SK-N-SH (cell line): ENCODE measurements around the gene STAT2. TPM values are rescaled to one million over a fixed set of nuclear protein-coding genes. Genes with fewer than 3 reads are reported as not detected.

ENCODE experiments used
- CTCF ChIA-PET: fragments of 300-600, 350-600 bp; formaldehyde crosslinking; extraction: SDS; loops from one replicate; lab custom pipeline; 2021; lab: Yijun Ruan, JAX
- POLR2A ChIA-PET: fragments of 350-600 bp; sonication (Branson Sonifier 250); formaldehyde crosslinking; extraction: SDS; loops from one replicate; lab custom pipeline; 2020; ENCODE audit warnings: antibody characterized with exemption, inconsistent platforms; lab: Yijun Ruan, JAX
- DNase-seq: peaks from one replicate; pipeline ENCODE4 v3.0.0; 2012
- H2AFZ ChIP-seq: fragments of 200-600 bp; sonication (generic); 2 replicates; pipeline ENCODE4 v1.8.1; 2016; ENCODE audit warnings: antibody characterized with exemption, mild to moderate bottlenecking, low read depth
- H3F3A ChIP-seq: fragments of 200-600 bp; sonication (generic); replicated peaks from 2 replicates; pipeline ENCODE3; 2016; ENCODE audit warnings: antibody characterized with exemption, mild to moderate bottlenecking; ENCODE audit not compliant: insufficient read depth
- H3K27ac ChIP-seq, 2 experiments: fragments of 200-500 bp in 1 of 2; fragments of 200-600 bp in 1 of 2; sonication (Bioruptor generic) in 1 of 2; sonication (generic), shearing (Covaris generic) in 1 of 2; 2 replicates each; pipeline versions ENCODE4 v1.5.1 to v1.6.1; 2014 to 2016; ENCODE audit warnings: low read depth in 2 of 2, inconsistent platforms in 1 of 2, low read length in 1 of 2, mild to moderate bottlenecking in 1 of 2, mixed read lengths in 1 of 2
- H3K27me3 ChIP-seq: fragments of 200-600 bp; sonication (generic), shearing (Covaris generic); 2 replicates; pipeline ENCODE4 v1.6.1; 2016; ENCODE audit warnings: mixed run types; ENCODE audit not compliant: insufficient read depth
- H3K36me3 ChIP-seq, 2 experiments: fragments of 200-500 bp in 1 of 2; fragments of 200-600 bp in 1 of 2; sonication (Bioruptor generic) in 1 of 2; sonication (generic) in 1 of 2; replicated peaks in 1 of 2; 2 replicates each; pipeline versions ENCODE3 to v1.5.1; 2014 to 2016; ENCODE audit warnings: low read length in 1 of 2, mild to moderate bottlenecking in 1 of 2; ENCODE audit not compliant: insufficient read depth in 2 of 2, control insufficient read depth in 1 of 2
- H3K4me1 ChIP-seq, 2 experiments: fragments of 200-500 bp in 1 of 2; fragments of 200-600 bp in 1 of 2; sonication (Bioruptor generic) in 1 of 2; sonication (generic), shearing (Covaris generic) in 1 of 2; 2 replicates each; pipeline versions ENCODE4 v1.5.1 to v1.6.1; 2014 to 2016; ENCODE audit warnings: low read depth in 1 of 2, low read length in 1 of 2, mixed run types in 1 of 2; ENCODE audit not compliant: insufficient read depth in 2 of 2, control insufficient read depth in 1 of 2
- H3K4me2 ChIP-seq: fragments of 200-600 bp; sonication (generic), shearing (Covaris generic); 2 replicates; pipeline ENCODE4 v1.6.1; 2017; ENCODE audit warnings: mixed run types
- H3K4me3 ChIP-seq, 2 experiments: fragments of 200-500 bp in 1 of 2; fragments of 200-600 bp in 1 of 2; sonication (Bioruptor generic) in 1 of 2; sonication (generic), shearing (Covaris generic) in 1 of 2; 2 replicates each; pipeline versions ENCODE4 v1.5.1 to v1.8.1; 2014 to 2016; ENCODE audit warnings: low read depth in 2 of 2, inconsistent platforms in 1 of 2, low read length in 1 of 2, mild to moderate bottlenecking in 1 of 2, mixed read lengths in 1 of 2, moderate library complexity in 1 of 2
- H3K79me2 ChIP-seq: fragments of 200-600 bp; sonication (generic); 2 replicates; pipeline ENCODE4 v1.8.1; 2017; ENCODE audit warnings: mild to moderate bottlenecking; ENCODE audit not compliant: insufficient read depth
- H3K9ac ChIP-seq: fragments of 200-600 bp; sonication (generic); 2 replicates; pipeline ENCODE4 v1.6.1; 2017; ENCODE audit warnings: mixed run types
- H3K9me2 ChIP-seq: fragments of 200-600 bp; sonication (generic); 2 replicates; pipeline ENCODE4 v1.6.1; 2017; ENCODE audit warnings: mixed run types
- H3K9me3 ChIP-seq: fragments of 200-600 bp; sonication (generic); 2 replicates; pipeline ENCODE4 v1.6.1; 2017; ENCODE audit warnings: mixed run types, mild to moderate bottlenecking, moderate library complexity
- H4K20me1 ChIP-seq: fragments of 200-600 bp; sonication (generic); 2 replicates; pipeline ENCODE4 v1.6.1; 2017; ENCODE audit warnings: mild to moderate bottlenecking, mixed run types; ENCODE audit not compliant: insufficient read depth
- ELF1 ChIP-seq: IDR thresholded peaks from 2 replicates; pipeline ENCODE4 v1.4.0; 2012
- EP300 ChIP-seq, 2 experiments: IDR thresholded peaks; 2 replicates each; pipeline versions ENCODE4 v1.4.0 to v1.6.1; 2012; ENCODE audit warnings: borderline replicate concordance in 1 of 2, low read depth in 1 of 2, low read length in 1 of 2
- FOXJ3 ChIP-seq: sonication (generic); formaldehyde crosslinking; IDR thresholded peaks from 2 replicates; pipeline ENCODE4 v1.5.1; 2020; ENCODE audit warnings: mild to moderate bottlenecking, missing genetic modification reagents
- FOXM1 ChIP-seq: IDR thresholded peaks from 2 replicates; pipeline ENCODE4 v1.4.0; 2012; ENCODE audit warnings: low read depth, mild to moderate bottlenecking
- MXI1 ChIP-seq: IDR thresholded peaks from 2 replicates; pipeline ENCODE4 v1.6.1; 2012; ENCODE audit warnings: mild to moderate bottlenecking, low read depth, low read length, improper control_type of control experiment
- NFIC ChIP-seq: IDR thresholded peaks from 2 replicates; pipeline ENCODE4 v1.4.0; 2012; ENCODE audit warnings: borderline replicate concordance
- NRF1 ChIP-seq: IDR thresholded peaks from 2 replicates; pipeline ENCODE4 v1.6.1; 2012; ENCODE audit warnings: low read depth, mild to moderate bottlenecking, low read length
- POLR2AphosphoS5 ChIP-seq: IDR thresholded peaks from 2 replicates; pipeline ENCODE4 v1.6.1; 2012; ENCODE audit warnings: low read depth, low read length
- RCOR1 ChIP-seq: fragments of 150-350 bp; IDR thresholded peaks from 2 replicates; pipeline ENCODE4 v1.6.1; 2017; ENCODE audit warnings: antibody characterized with exemption, low read length
- RFX5 ChIP-seq: IDR thresholded peaks from 2 replicates; pipeline ENCODE4 v1.6.1; 2012; ENCODE audit warnings: mild to moderate bottlenecking, improper control_type of control experiment, low read length
- RXRA ChIP-seq: IDR thresholded peaks from 2 replicates; pipeline ENCODE4 v1.4.0; 2012; ENCODE audit warnings: low read depth, mild to moderate bottlenecking, borderline replicate concordance
- SIN3A ChIP-seq: IDR thresholded peaks from 2 replicates; pipeline ENCODE4 v1.6.1; 2012; ENCODE audit warnings: low read depth, mild to moderate bottlenecking, low read length, moderate library complexity, borderline replicate concordance
- TCF12 ChIP-seq: IDR thresholded peaks from 2 replicates; pipeline ENCODE4 v1.4.0; 2012
- WGBS: methylation state at CpG from one replicate; pipeline ENCODE4 v1.1.6; 2017; ENCODE audit warnings: low lambda C conversion rate; 5-methylcytosine and 5-hydroxymethylcytosine counted together
- polyA plus RNA-seq, 3 experiments: library from polyadenylated mRNA; depleted of rRNA; stranded (reverse); fragments of >200 nt; gene quantifications; 2 replicates each; pipeline ENCODE4 v1.2.3, GENCODE V29; 2012
- TF ChIP-seq, protein P1 (sequence below): fragments of 150-350 bp; IDR thresholded peaks from 2 replicates; pipeline ENCODE4 v1.6.1; 2017; ENCODE audit warnings: antibody characterized with exemption, low read length, low read depth, borderline replicate concordance
- TF ChIP-seq, protein P2 (sequence below): IDR thresholded peaks from 2 replicates; pipeline ENCODE4 v1.4.0; 2012; ENCODE audit warnings: low read depth
- TF ChIP-seq, protein P3 (sequence below): IDR thresholded peaks from 2 replicates; pipeline ENCODE4; 2012

The STAT2 gene
- polyA plus RNA-seq, 1 of the 3 experiments (the other 2 are of a cell fraction), result 58.1 TPM

DNA sequence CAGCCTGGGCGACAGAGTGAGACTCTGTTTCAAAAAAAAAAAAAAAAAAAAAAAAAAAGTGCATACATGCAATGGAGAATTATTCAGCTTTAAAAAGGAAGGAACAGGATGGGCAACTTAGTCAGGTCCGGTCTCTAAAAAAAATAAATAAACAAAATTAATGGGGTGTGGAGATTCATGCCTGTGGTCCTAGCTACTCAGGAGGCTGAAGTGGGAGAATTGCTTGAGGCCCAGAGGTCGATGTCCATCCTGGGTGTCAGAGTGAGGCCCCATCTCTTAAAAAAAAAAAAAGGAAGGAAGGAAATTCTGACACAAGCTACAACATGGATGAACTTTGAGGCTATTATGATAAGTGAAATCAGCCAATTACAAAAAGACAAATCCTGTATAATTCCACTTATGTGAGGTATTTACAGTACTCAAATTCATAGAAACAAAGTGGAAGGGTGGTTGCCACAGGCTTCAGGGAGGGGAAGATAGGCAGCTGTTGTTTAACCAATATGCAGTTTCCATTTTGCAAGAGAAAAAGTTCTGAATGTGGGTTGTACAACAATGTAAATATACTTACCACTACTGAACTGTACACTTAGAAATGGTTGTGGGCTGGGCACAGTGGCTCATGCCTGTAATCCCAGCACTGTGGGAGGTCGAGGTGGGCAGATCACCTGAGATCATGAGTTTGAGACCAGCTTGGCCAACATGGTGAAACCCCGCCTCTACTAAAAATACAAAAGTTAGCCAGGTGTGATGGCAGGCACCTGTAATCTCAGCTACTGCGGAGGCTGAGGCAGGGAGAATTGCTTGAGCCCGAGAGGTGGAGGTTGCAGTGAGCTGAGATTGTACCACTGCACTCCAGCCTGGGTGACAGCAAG is 15.1 kb upstream of the STAT2 start (continued):
- TF ChIP-seq, protein P1, sequence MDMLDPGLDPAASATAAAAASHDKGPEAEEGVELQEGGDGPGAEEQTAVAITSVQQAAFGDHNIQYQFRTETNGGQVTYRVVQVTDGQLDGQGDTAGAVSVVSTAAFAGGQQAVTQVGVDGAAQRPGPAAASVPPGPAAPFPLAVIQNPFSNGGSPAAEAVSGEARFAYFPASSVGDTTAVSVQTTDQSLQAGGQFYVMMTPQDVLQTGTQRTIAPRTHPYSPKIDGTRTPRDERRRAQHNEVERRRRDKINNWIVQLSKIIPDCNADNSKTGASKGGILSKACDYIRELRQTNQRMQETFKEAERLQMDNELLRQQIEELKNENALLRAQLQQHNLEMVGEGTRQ, result no peak
- TF ChIP-seq FOXJ3 (CRISPR knock-in tag) (no peak), POLR2AphosphoS5 (no peak), RCOR1 (no peak)

DNA sequence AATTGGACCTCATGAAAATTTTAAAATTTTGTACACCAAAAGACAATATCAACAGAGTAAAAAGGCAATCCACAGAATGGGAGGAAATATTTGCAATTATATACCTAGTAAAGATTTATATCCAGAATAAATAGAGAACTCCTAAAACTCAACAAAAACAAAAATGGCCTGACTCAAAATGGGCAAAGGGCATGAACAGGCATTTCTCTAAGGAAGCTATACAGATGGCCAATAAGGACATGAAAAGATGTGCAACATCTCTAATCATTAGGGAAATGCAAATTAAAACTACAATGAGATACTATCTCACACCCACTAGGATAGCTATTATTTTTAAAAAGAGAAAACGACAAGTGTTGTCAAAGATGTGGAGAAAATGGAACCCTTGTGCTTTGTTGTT is 13.6 kb upstream of the STAT2 start:
- DNase-seq, result no peak
- H3K4me1 ChIP-seq, result no peaks in the 10 kb centered on the region
- no peaks in the 10 kb centered on the region for H3K36me3 ChIP-seq
- no peak overlapping the region for H3K9ac ChIP-seq
- H3K9me2 ChIP-seq, result no peaks in the 10 kb centered on the region
- H3K4me3 ChIP-seq, result no peak overlapping the region
- H3K9me3 ChIP-seq, result peaks cover 8% of the 10 kb centered on the region; the same call in 1 of the 2 replicates
- no peaks in the 10 kb centered on the region for H3K79me2 ChIP-seq
- no peak overlapping the region for H3K4me2 ChIP-seq
- H3K27me3 ChIP-seq, result no peaks in the 10 kb centered on the region
- H3F3A ChIP-seq, result no peaks in the 10 kb centered on the region
- no peak overlapping the region; the same call in 1 of the 2 replicates for H2AFZ ChIP-seq
- H3K27ac ChIP-seq, result no peak overlapping the region
- WGBS, result 80% methylated on average over 1 of the region's 1 CpG
- TF ChIP-seq RXRA, result no peak
- TF ChIP-seq RFX5, result no peak
- no peak for TF ChIP-seq RCOR1
- TF ChIP-seq, protein P2, sequence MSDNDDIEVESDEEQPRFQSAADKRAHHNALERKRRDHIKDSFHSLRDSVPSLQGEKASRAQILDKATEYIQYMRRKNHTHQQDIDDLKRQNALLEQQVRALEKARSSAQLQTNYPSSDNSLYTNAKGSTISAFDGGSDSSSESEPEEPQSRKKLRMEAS, result no peak
- TF ChIP-seq ELF1, result no peak
- TF ChIP-seq NRF1, result no peak
- no peak for TF ChIP-seq TCF12
- TF ChIP-seq, protein P3, sequence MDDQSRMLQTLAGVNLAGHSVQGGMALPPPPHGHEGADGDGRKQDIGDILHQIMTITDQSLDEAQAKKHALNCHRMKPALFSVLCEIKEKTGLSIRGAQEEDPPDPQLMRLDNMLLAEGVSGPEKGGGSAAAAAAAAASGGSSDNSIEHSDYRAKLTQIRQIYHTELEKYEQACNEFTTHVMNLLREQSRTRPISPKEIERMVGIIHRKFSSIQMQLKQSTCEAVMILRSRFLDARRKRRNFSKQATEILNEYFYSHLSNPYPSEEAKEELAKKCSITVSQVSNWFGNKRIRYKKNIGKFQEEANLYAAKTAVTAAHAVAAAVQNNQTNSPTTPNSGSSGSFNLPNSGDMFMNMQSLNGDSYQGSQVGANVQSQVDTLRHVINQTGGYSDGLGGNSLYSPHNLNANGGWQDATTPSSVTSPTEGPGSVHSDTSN, result no peak
- TF ChIP-seq FOXM1, result no peak
- no peak for TF ChIP-seq EP300 (IDR thresholded peaks at IDR 0.05; ENCODE audit: borderline replicate concordance in 1 of 2, low read depth in 1 of 2, low read length in 1 of 2)
- TF ChIP-seq SIN3A, result no peak
- TF ChIP-seq POLR2AphosphoS5, result no peak
- no peak for TF ChIP-seq NFIC
- no peak for TF ChIP-seq MXI1
- TF ChIP-seq, protein P1, result no peak
- ChIA-PET CTCF (interaction anchor here (1.4 kb wide), 1 partner anchor 9 kb away, joined by 3 read pairs; no protein-coding TSS in a partner anchor), POLR2A (no interaction called here)
- H4K20me1 ChIP-seq, result no peaks in the 10 kb centered on the region
